NCI-H460 (cell line): ENCODE data around the gene ERCC2. TPM values are rescaled to one million over a fixed set of nuclear protein-coding genes. Genes with fewer than 3 reads are reported as not detected.

Experiments
- DNase-seq: peaks from one replicate; pipeline ENCODE4 v3.0.0-alpha.2; 2016; ENCODE audit warnings: low read depth; ENCODE audit errors: extremely low read depth
- total RNA-seq: library from RNA; depleted of rRNA; stranded (reverse); fragments of >200 nt; shearing (Covaris generic); gene quantifications from 2 replicates; pipeline ENCODE4 v1.2.3, GENCODE V29; 2014

Gene ERCC2
- total RNA-seq, 1 experiment from 2014 or later: 11.2 TPM

DNA sequence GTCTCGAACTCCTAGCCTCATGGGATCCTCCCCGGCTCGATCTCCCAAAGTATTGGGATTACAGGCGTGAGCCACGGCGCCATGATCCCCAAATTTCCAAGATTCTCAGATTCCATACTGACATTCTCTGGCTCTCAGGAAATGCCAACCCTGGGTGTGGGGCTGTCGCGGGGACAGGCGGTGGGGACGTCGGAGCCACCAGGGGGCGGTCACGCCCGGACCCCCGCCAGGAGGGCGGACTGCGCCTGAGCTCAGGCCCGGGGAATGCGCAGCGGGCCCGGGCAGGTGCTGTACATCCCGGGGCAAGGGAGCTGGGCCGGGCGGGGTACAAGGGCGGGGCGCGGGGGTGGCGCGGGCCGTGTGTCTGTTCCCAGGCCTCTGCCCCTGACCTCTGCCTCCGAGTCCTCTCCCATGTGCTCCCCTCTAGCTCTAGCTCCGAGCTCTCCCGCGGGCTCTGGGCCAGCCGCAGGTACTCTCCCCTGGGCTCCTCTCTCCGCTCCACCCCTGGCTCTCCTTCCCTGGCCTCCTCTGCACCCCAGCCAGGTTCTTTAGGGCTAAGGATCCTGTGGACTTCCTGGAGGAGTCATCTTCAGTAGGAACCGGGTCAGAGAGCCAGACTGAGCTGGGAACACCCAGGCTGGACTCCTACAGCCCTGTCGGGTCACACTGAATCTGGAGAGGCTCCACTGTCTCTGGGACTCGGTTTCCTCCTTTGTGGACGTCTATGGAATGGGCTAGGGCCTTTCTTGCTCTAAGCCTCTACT is 32.1 kb upstream of the ERCC2 start:
- DNase-seq: peak; percentile 33

DNA sequence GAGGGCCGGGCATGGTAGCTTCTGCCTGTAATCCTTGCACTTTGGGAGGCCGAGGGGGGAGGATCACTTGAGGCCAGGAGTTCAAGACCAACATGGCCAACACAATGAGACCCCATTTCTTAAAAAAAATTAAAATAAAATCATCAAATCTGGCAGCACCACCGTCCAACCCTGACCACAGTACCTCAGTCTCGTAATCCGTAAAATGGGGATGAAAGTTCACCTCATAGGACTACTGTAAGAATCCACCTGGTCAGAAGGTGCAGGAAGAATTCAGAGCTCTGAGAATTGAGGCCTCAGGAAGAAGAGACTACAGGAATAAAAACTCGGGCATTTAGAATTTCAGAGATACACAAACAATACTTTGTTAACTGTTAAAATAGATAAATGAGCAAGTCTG is 31.4 kb upstream of the ERCC2 start:
- DNase-seq: no peak

DNA sequence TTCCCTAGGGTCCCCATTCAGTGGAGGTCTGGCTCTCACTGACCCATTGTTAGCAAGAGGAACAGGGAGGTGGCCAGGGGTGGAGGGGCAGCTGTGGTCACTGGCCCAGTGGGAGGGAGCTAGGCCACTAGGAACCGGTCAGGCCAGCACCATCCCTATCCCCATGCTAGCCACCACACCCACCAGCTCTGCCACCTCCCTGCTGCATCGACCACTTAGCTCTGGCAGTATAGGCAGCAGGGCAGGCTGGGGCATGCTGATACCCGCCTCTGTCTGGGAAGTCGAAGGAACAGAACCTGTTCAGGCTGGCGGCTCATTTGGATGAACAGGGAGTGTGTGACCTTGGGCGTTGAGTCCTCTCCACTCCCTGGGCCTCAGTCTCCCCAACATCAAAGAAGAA is 29.8 kb upstream of the ERCC2 start:
- no peak for DNase-seq

DNA sequence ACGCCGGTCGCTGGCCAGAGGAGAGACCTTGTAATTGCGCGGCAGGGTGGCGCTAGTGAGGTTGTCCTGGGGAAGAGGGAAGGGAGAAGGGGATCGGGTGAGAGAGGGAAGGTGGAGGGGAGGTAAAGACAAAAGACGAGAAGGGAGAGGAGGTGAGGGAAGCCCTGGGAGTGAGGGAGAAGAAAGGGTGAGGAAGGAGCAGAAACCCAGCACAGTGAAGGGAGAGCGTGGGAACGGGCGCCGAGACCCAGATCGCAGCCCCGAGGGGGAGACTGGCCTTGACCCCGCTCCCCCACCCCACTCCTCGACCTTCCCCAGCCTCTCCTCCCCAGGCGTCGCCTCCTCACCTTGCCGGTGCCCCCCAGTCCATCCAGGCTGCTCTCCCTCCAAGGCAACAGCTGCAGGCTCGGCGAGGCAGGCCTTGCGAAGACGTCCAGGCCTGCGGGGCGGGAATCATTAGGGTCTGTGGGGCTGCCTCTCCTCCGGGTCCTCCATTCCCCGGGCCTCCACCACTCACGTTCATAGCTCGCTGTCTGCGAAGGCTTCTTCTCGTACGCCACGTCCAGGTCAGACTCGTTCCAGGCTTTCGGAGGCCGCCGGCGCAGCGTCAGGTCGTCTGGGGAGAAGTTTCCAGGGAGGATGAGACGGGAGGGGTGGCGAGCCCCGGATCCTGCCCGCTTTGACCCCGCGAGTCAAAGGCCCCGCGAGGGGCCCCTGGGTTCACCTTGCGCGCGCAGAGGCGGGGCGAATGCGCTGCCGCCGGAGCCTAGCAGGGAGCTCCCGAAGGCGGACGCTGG is 25.6 kb upstream of the ERCC2 start:
- DNase-seq: no peak

GRCh38 chr19:45391871-45392665 is 21.7 kb upstream of the ERCC2 start:
- DNase-seq: no peak

- no peak for DNase-seq
Measured at GRCh38 chr19:45391346-45391745, 21.0 kb upstream of the ERCC2 start.

DNA sequence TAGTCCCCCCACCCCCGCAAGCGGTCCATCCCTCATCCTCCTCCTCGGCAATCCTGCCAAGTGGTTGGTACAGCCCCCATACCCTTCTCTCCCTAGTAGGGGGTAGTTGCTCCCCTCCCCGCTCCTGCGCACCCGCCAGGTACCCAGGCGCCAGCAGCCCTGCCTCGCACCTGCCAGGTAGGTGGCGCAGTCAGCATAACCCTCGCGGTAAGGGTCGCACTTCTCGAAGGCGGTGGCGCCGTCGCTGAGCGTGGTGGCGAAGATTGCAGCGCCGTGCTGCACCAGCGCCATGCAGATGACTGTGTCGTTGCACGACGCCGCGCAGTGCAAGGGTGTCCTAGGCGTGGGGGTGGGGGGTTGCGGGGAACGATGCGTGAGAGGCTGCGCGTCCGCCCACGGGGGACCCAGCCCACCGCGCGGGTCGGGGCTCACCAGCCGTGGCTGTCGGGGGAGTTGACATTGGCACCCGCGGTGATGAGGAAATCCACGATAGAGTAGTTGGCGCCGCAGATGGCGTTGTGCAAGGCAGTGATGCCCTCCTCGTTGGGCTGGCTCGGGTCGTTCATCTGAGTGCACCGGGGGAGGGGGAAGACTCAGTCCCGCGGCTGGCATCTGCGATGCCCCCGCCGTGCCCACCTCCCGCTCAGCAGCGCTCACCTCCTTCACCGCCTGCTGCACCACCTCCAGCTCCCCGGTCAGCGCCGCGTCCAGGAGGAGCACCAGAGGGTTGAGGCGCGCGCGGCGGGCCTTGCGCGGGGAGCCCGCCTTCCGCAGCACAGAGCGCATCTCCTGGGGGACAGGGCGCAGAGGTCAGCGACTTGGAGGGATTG is 15.2 kb upstream of the ERCC2 start:
- no peak for DNase-seq

DNA sequence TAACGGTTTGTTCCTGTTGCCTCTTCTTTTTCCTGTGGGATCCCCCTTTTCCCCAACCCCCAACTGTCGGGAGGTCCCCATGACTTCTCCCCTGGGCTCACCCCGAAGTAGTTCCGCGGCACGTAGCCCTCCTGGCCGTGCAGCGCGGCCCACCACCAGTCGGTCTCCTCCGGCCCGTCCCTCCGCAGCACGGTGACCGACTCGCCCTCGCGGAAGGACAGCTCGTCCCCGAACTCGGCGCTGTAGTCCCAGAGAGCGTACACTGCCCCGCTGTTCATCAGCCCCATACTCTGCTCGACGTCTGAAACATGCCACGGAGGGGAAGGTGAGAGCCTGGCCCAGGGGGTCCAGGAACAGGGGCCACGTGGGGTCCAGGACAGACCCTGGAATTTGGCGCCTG is 12.1 kb upstream of the ERCC2 start:
- no peak for DNase-seq

DNA sequence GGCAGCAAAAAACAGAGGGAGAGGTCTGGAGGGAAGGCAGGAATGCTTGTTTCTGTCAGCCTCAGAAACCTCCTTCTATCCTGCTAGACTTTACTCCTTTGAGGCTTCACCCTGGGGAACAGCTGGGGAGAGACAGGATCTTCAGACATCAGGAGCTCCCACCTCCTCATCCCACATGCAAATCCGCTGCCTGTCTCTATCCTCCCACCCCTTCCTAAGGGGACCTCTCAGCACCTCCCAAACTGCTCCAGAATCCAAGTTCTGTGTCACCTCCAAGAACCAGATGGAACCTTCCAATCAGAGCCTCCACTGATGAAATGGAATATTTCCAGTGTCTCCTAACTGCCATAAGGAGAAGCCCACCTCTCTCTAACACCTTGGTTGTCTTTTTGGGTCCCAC is 9.7 kb upstream of the ERCC2 start:
- DNase-seq: no peak

DNA sequence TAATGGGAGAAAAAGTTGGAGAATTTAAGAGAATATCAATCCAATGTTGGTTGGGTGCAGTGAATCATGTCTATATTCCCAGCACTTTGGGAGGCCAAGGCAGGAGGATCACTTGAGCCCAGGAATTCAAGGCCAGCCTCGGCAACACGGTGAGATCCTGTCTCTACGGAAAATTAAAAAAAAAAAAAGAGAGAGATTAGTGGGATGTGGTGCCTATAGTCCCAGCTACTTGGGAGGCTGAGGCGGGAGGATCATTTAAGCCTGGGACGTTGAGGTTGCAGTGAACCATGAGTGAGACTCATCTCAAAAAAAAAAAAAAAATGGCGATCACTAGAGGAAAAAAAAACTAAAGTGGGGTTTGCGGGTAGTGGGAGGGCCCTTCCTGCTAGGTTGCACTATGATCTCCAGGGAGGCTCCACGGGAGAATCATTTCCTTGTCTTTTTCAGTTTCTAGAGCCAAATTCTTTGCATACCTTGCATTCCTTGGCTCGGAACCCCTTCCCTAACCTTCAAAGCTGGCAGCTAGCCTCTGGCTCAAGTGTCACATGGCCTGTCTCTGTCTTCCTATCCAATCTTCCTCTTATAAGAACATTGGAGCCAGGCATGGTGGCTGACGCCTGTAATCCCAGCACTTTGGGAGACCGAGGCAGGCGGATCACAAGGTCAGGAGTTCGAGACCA is 5.8 kb upstream of the ERCC2 start:
- DNase-seq: peak; percentile 59

GRCh38 chr19:45368737-45369340 is 1.5 kb downstream of the ERCC2 start:
- no peak for DNase-seq

DNA sequence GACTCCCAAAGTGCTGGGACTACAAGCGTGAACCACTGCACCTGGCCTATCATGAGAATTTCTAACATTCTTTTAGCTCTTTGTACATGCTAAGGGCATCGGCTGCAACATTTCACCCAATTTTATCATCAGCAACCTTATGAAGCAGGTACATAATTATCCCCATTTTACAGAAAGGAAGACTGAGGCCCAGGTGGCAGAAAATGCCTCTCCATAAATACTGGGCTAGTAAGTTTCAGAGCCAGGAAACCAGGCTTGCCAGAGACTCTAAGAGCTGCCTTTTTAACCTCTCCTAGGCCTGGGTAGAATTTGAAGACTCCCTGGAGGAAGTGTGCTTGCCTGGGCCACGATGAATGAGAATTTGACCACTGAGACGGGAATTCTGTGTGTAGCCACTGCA is 2.2 kb downstream of the ERCC2 start:
- DNase-seq: no peak

GRCh38 chr19:45364696-45365095 is 5.7 kb downstream of the ERCC2 start:
- no peak for DNase-seq

DNA sequence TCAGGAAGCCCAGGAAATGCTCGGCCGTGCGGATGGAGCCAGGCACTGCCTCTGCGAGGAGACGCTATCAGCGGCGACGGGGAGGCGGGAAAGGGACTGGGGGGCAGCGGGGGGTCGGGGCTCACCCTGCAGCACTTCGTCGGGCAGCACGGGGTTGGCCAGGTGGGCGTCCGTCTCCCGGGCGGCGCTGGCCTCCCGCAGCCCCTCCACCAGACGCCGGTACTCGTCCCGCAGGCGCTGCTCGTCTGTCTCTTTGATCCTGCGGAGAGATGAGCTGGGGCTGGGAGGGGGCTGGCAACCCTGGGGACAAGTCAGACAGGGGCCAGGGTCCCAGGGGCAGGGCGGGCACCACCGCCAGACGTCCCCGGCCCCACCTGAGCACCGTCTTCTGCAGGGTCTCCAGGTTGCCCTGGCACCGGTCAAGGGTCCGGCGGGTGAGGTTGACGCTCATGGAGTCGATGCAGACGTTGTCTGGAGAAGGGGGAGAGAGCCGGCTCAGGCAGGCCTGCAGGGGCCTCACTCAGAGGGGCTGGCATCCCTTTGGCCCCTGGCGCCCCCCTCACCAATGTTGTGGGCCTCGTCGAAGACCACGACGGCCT is 6.4 kb downstream of the ERCC2 start:
- no peak for DNase-seq

DNA sequence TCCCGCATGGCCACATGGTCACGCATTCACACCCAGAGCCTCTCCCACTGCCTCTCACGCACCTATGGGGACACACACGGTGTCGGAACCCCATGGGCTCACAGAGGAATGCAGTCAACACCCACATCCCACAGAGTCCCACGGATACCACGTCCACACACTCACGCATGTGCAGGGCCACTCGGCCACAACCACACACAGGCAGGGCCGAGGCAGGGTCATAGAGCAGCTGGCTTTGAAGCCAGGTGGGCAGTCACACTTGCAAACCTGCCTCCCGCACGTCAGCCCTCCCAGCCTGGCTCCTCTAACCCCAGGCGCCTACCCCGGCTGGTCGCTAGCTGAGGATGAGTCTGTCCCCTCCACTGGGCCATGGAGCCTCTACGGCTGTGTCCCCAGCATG is 8.1 kb downstream of the ERCC2 start:
- no peak for DNase-seq

DNA sequence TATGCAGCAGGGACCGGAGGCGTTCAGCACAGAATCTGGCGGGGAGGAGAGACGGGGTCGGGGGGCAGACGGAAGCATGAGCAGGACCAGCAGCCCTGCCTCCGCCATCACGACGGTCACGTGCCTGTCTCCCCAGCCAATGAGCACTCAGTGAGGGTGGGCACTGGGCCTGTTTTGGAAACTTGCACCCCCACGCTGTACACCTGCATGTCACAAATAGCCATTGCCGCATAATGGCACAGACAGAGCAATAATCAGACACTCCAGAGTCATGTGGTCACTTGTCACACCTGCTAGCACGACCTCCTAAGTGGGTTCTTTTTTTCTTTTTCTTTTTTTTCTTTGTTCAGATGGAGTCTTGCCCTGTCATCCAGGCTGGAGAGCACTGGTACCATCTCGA is 8.8 kb downstream of the ERCC2 start:
- DNase-seq: no peak

GRCh38 chr19:45358213-45358792 is 12.1 kb downstream of the ERCC2 start:
- no peak for DNase-seq

DNA sequence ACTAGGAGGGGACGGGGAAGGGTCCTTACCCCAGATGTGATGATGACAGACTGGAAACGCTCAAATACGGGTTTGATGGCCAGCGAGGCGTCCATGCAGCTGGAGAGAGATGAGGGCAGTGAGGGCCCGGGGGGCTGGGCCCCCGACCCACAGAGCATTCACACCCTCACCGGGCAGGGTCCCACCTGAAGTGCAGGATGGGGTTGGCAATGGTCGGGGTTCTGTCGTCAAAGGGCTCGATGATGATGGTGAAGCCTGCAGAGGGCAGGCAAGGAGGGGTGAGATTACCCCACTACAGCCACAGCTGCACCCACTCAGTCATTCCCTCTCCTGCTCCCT is 13.0 kb downstream of the ERCC2 start:
- no peak for DNase-seq
